ENCODE measurements around the gene CDC42BPB.

DNA sequence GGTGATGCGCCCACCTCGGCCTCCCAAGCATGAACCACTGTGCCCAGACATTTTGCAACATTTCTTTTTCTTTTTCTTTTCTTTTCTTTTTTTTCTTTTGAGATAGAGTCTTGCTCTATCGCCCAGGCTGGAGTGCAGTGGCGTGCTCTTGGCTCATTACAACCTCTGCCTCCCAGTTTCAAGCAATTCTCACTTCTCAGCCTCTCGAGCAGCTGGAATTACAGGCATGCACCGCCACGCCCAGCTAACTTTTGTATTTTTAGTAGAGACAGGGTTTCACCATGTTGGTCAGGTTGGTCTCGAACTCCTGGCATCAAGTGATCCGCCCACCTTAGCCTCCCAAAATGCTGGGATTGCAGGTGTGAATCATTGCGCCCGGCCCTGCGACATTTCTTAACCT, 7.6 kb upstream of the CDC42BPB start:
- TF ChIP-seq, protein P1, sequence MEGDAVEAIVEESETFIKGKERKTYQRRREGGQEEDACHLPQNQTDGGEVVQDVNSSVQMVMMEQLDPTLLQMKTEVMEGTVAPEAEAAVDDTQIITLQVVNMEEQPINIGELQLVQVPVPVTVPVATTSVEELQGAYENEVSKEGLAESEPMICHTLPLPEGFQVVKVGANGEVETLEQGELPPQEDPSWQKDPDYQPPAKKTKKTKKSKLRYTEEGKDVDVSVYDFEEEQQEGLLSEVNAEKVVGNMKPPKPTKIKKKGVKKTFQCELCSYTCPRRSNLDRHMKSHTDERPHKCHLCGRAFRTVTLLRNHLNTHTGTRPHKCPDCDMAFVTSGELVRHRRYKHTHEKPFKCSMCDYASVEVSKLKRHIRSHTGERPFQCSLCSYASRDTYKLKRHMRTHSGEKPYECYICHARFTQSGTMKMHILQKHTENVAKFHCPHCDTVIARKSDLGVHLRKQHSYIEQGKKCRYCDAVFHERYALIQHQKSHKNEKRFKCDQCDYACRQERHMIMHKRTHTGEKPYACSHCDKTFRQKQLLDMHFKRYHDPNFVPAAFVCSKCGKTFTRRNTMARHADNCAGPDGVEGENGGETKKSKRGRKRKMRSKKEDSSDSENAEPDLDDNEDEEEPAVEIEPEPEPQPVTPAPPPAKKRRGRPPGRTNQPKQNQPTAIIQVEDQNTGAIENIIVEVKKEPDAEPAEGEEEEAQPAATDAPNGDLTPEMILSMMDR (IDR thresholded peaks at IDR 0.05) = no peak
- TF ChIP-seq POLR2A (IDR thresholded peaks at IDR 0.05; ENCODE audit: low read depth) = no peak
- no peak for TF ChIP-seq POLR2AphosphoS5 (IDR thresholded peaks at IDR 0.05)

All from esophagus muscularis mucosa (tissue), 3 donors.